ENCODE results near the gene ZDHHC7. TPM values are rescaled to one million over a fixed set of nuclear protein-coding genes. Genes with fewer than 3 reads are reported as not detected.

ZDHHC7 gene
- total and polyA plus RNA-seq, 9 of the 15 experiments (the other 6 are each of a cell fraction or from before 2014, with no cell fraction given): 1.7 to 49.7 (median 37.4) TPM

DNA sequence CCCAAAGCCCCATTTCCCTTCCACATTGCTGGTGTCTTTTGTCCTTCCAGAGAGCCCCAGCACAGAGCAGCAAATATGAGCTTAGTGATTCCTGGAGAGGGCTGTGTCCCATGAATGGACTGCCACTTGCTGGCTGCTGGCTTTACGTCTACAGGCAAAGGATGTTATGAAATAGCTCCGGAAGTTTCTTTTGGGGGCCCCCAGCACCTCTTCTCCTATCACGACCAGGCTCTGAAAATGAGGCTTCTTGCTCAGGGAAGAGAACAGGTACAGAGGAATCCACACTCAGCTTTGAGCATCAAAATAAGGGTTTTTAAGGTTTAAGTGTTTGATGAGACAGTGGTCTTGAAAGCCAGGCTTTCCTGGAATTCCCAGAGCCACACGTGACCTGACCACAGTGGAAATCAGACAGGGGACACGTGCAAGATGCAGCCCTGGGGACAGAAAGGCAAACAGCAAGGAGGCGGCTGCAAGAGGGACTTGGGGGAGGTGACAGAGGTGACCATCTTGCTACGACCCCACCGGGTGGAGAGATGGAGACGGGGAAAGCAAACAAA is 58.1 kb downstream of the ZDHHC7 start (continued):
- peak; percentile 7; the same call in 1 of the 2 replicates for TF ChIP-seq ZBTB40 (IDR thresholded peaks at IDR 0.05)
- TF ChIP-seq ZBTB40 (CRISPR knock-in tag; IDR thresholded peaks at IDR 0.05): no peak
- no peak for TF ChIP-seq HDAC8 (tag; IDR thresholded peaks at IDR 0.05)
- TF ChIP-seq ZNF212 (CRISPR knock-in tag; IDR thresholded peaks at IDR 0.05): no peak
- peak; percentile 62 for TF ChIP-seq RAD51 (IDR thresholded peaks at IDR 0.05; ENCODE audit: borderline replicate concordance, low read depth)
- no peak for TF ChIP-seq MYNN (IDR thresholded peaks at IDR 0.05)
- no peak for TF ChIP-seq MYNN (CRISPR knock-in tag; IDR thresholded peaks at IDR 0.05)
- TF ChIP-seq SUPT5H (IDR thresholded peaks at IDR 0.05): no peak
- no peak for TF ChIP-seq NUFIP1 (IDR thresholded peaks at IDR 0.05; ENCODE audit: partially characterized antibody)
- TF ChIP-seq SMARCC2 (IDR thresholded peaks at IDR 0.05; ENCODE audit: low read depth): no peak

All from K562 (cell line).